HFFc6 (cell line): ENCODE results near the gene KIAA0753. TPM values are rescaled to one million over a fixed set of nuclear protein-coding genes. Genes with fewer than 3 reads are reported as not detected.
"Not testable (repeated sequence)": the region's sequence is repeated elsewhere in the genome, so short reads cannot be mapped to it uniquely, and the experiment has no call there.

ENCODE experiments used
- DNase-seq: peaks from one replicate; pipeline ENCODE4 v3.0.0-alpha.2; 2018
- H3K27ac Mint-ChIP-seq: 2 replicates; pipeline ENCODE4 v1.8.0; 2020; ENCODE audit warnings: mild to moderate bottlenecking, mixed read lengths
- H3K27me3 Mint-ChIP-seq: 2 replicates; pipeline ENCODE4 v1.8.0; 2021; ENCODE audit warnings: mild to moderate bottlenecking, moderate library complexity, mixed read lengths; ENCODE audit not compliant: insufficient read depth
- H3K36me3 Mint-ChIP-seq: 2 replicates; pipeline ENCODE4 v1.8.0; 2021; ENCODE audit warnings: low read depth, mixed read lengths
- H3K4me1 Mint-ChIP-seq: 2 replicates; pipeline ENCODE4 v1.8.0; 2020; ENCODE audit warnings: low read depth, mixed read lengths
- H3K4me3 Mint-ChIP-seq: 2 replicates; pipeline ENCODE4 v1.8.0; 2020; ENCODE audit warnings: mild to moderate bottlenecking, moderate library complexity, mixed read lengths
- H3K9me3 Mint-ChIP-seq: 2 replicates; pipeline ENCODE4 v1.8.0; 2020; ENCODE audit warnings: mild to moderate bottlenecking, mixed read lengths
- total RNA-seq, 6 experiments: library from RNA; stranded (reverse); fragmentation: NEBNext Ultra II Directional; extraction: Animal tissue kit (Norgen Biotek cat#: 25700); gene quantifications; 2 replicates in 1 of 6; 3 replicates in 5 of 6; pipeline ENCODE4 v1.2.3, GENCODE V29; 2021
- TF ChIP-seq, protein P1 (sequence below): fragments of 200-600 bp; sonication (generic); IDR thresholded peaks from 2 replicates; pipeline ENCODE4 v1.5.0; 2021; ENCODE audit warnings: antibody characterized with exemption, mild to moderate bottlenecking

KIAA0753 gene
- total RNA-seq, 6 experiments from 2014 or later = 15.1 to 17.8 (median 16.4) TPM

DNA sequence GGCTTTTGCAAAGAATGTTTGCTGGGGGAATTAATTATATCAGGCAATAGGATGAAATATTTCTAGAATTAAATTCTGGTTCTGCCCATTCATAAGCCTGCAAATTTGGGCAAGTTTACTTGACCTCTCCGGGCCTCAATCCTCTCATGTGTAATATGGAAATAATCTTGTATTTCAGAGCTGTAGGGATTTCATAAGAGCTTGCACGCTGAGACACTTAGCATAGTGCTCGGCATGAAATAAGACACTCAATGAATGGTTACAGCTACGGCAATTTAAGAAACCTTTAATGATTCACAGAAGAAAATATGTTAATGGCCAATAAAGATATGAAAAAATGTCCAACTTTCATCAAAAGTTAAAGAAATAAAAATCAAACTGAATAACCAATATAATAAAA is 43.6 kb downstream of the KIAA0753 start:
- DNase-seq = no peak
- Mint-ChIP-seq H3K4me1 (peaks cover 35% of the 10 kb centered on the region), H3K36me3 (peaks cover 40% of the 10 kb centered on the region)

DNA sequence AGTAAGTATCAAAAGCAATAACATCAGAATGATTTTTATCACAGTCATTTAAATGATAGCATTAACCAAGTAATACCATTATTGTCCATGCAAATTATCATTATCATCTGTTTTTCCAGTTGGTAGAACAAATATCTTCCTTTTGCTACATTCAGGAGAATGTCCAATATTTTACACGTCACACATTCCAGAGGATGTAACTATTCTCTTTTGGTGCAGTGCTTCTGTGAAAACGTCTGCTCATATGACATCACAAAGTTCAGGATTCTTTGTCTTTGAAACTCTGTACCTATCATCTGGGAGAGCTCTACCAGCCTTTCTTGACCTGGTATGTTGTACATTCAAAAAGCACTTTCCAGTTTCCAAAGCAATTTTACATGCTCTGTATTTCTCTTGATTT is 44.0 kb downstream of the KIAA0753 start:
- H3K9me3 Mint-ChIP-seq = no peaks in the 10 kb centered on the region
- peaks cover 40% of the 10 kb centered on the region for H3K4me1 Mint-ChIP-seq
- H3K4me3 Mint-ChIP-seq = no peak overlapping the region
- no peaks in the 10 kb centered on the region for H3K27me3 Mint-ChIP-seq
- no peak for DNase-seq
- TF ChIP-seq, protein P1, sequence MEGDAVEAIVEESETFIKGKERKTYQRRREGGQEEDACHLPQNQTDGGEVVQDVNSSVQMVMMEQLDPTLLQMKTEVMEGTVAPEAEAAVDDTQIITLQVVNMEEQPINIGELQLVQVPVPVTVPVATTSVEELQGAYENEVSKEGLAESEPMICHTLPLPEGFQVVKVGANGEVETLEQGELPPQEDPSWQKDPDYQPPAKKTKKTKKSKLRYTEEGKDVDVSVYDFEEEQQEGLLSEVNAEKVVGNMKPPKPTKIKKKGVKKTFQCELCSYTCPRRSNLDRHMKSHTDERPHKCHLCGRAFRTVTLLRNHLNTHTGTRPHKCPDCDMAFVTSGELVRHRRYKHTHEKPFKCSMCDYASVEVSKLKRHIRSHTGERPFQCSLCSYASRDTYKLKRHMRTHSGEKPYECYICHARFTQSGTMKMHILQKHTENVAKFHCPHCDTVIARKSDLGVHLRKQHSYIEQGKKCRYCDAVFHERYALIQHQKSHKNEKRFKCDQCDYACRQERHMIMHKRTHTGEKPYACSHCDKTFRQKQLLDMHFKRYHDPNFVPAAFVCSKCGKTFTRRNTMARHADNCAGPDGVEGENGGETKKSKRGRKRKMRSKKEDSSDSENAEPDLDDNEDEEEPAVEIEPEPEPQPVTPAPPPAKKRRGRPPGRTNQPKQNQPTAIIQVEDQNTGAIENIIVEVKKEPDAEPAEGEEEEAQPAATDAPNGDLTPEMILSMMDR = no peak
- peak overlapping the region; percentile 24; the same call in 1 of the 2 replicates for H3K27ac Mint-ChIP-seq
- peaks cover 39% of the 10 kb centered on the region for H3K36me3 Mint-ChIP-seq

More for the DNA sequence above, 43.6 kb downstream of the KIAA0753 start:
- Mint-ChIP-seq H3K27me3 (no peaks in the 10 kb centered on the region), H3K9me3 (no peaks in the 10 kb centered on the region), H3K4me3 (no peak overlapping the region), H3K27ac (peak overlapping the region; percentile 24; the same call in 1 of the 2 replicates)
- TF ChIP-seq, protein P1 = no peak

DNA sequence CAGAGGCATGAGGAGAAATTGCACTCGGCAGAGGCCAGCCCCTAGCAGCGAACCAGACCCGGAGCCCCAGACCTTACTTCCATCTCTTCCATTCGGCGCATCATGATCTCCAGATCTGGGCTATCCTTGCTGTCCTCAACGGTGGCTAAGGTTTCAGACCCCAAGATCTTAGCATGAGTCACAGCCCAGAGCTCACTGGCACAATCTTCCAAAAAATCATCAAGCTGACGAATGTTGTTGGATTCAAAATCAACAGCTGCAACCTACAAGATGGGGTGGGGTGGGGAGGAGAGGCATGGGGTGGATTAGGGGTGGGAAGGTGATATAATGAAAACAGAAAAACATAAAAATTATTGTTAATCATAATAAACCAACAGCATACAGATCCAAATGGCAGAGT is 44.4 kb downstream of the KIAA0753 start:
- H3K4me1 Mint-ChIP-seq = peaks cover 44% of the 10 kb centered on the region
- no peak overlapping the region for H3K4me3 Mint-ChIP-seq
- TF ChIP-seq, protein P1 = no peak
- peaks cover 41% of the 10 kb centered on the region for H3K36me3 Mint-ChIP-seq
- H3K9me3 Mint-ChIP-seq = no peaks in the 10 kb centered on the region
- H3K27me3 Mint-ChIP-seq = no peaks in the 10 kb centered on the region
- no peak overlapping the region for H3K27ac Mint-ChIP-seq
- DNase-seq = no peak

DNA sequence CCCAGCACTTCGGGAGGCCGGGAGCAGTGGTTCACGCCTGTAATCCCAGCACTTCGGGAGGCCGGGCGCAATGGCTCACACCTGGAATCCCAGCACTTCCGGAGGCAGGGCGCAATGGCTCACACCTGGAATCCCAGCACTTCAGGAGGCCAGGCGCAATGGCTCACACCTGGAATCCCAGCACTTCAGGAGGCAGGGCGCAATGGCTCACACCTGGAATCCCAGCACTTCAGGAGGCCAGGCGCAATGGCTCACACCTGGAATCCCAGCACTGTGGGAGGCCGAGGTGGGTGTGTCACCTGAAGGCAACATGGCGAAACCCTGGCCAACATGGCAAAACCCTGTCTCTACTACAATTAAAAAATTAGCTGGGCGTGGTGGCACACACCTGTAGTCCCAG is 47.1 kb downstream of the KIAA0753 start:
- Mint-ChIP-seq H3K4me1 (peaks cover 56% of the 10 kb centered on the region), H3K36me3 (peaks cover 62% of the 10 kb centered on the region)
- DNase-seq, H3K27me3 Mint-ChIP-seq, H3K4me3 Mint-ChIP-seq, H3K9me3 Mint-ChIP-seq, H3K27ac Mint-ChIP-seq: not testable (repeated sequence)

DNA sequence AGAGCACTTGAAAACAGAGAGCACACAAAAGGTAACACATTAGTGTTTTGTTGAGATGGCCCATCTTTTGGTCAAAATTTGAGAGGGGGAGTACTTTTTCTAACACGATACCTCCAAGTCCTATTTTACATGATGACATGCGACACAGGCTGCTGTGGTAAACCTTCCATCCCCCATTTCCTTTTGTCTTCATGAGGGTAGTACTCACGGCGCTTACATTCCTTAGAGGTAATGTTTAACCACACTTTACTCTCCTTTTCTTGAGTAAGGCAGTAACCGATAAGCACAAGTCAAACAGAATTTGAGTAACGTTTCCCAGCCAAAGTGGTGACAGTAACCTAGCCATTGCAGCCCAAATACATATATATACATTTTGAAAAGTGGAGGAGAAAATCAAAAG is 48.3 kb downstream of the KIAA0753 start:
- Mint-ChIP-seq H3K36me3 (peaks cover 69% of the 10 kb centered on the region), H3K27ac (peak overlapping the region; percentile 88), H3K4me3 (peak overlapping the region; percentile 45), H3K4me1 (peaks cover 64% of the 10 kb centered on the region), H3K27me3 (no peaks in the 10 kb centered on the region), H3K9me3 (no peaks in the 10 kb centered on the region)
- no peak for DNase-seq
- TF ChIP-seq, protein P1 = no peak

DNA sequence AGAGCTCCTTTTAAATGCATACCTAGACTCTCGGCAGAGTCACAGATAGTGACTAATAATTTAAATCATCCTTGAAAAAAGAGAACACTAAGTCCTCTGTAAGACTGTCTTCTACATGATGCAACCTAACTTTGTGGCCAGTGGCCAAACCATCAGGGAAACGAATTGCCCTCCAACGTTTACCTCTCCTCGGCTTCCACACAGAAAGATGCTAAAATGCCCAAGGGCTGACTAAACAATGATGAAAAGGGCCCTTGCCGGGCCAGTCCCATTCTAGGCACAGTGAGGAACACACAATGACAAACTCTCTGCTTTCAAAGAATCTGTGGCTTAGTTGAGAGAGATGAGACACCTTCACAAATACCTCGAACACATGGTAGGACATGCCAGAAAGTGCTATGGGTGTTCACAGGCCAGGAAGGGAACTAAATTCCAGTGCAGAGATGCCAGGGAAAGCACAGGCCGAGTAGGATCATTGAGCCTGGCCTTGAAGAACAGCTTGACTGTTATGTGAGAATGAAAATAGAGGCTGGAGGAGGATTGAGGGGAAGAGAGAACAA is 48.8 kb downstream of the KIAA0753 start:
- Mint-ChIP-seq H3K36me3 (peaks cover 69% of the 10 kb centered on the region), H3K4me3 (peak overlapping the region; percentile 45), H3K9me3 (no peaks in the 10 kb centered on the region), H3K4me1 (peaks cover 59% of the 10 kb centered on the region), H3K27ac (peak overlapping the region; percentile 88), H3K27me3 (no peaks in the 10 kb centered on the region)
- TF ChIP-seq, protein P1 = no peak
- DNase-seq = peak; percentile 91
